BJ (cell line): ENCODE data around the gene CCDC88C. TPM values are rescaled to one million over a fixed set of nuclear protein-coding genes. Genes with fewer than 3 reads are reported as not detected.
"Not testable (repeated sequence)": the region's sequence is repeated elsewhere in the genome, so short reads cannot be mapped to it uniquely, and the experiment has no call there.

Experiments
- CTCF ChIA-PET: fragments of 350-600 bp; formaldehyde crosslinking; extraction: SDS; loops from one replicate; lab custom pipeline; 2021; ENCODE audit warnings: antibody characterized with exemption, inconsistent platforms; lab: Yijun Ruan, JAX
- POLR2A ChIA-PET: fragments of 300-600 bp; sonication (Branson Sonifier 250); formaldehyde crosslinking; extraction: SDS; loops from one replicate; lab custom pipeline; 2021; ENCODE audit warnings: antibody characterized with exemption; lab: Charles Lee
- DNase-seq: peaks from one replicate; pipeline ENCODE4 v3.0.0-alpha.2; 2011; ENCODE audit warnings: low read depth
- H3K27me3 ChIP-seq: 2 replicates; pipeline ENCODE4 v1.6.0; 2011; ENCODE audit warnings: low read length; ENCODE audit not compliant: control insufficient read depth, insufficient read depth
- H3K36me3 ChIP-seq: 2 replicates; pipeline ENCODE4 v1.5.1; 2011; ENCODE audit warnings: low read length; ENCODE audit not compliant: control insufficient read depth, insufficient read depth
- H3K4me3 ChIP-seq: 2 replicates; pipeline ENCODE4 v1.5.1; 2011; ENCODE audit warnings: low read depth, mild to moderate bottlenecking, control low read depth, low read length
- CTCF ChIP-seq: IDR thresholded peaks from 2 replicates; pipeline ENCODE4 v1.5.1; 2011; ENCODE audit warnings: low read depth, mild to moderate bottlenecking, control low read depth, inconsistent platforms, low read length, moderate library complexity; ENCODE audit not compliant: insufficient read depth
- polyA plus RNA-seq: library from polyadenylated mRNA; depleted of rRNA; stranded (reverse); fragments of >200 nt; gene quantifications from 2 replicates; pipeline ENCODE4 v1.2.3, GENCODE V29; 2011

Gene CCDC88C
- polyA plus RNA-seq, 1 experiment, result not detected

- POLR2A ChIA-PET, result no interaction called here
- CTCF ChIA-PET, result no interaction called here
- no peak for TF ChIP-seq CTCF
These were observed 147.0 kb downstream of the CCDC88C start for GRCh38 chr14:91270619-91271018.

GRCh38 chr14:91270188-91270587 lies 147.4 kb downstream of the CCDC88C start:
- no peak for TF ChIP-seq CTCF
- H3K36me3 ChIP-seq, result no peaks in the 10 kb centered on the region
- ChIA-PET CTCF (no interaction called here), POLR2A (no interaction called here)
- no peak overlapping the region for H3K4me3 ChIP-seq
- no peak for DNase-seq
- no peaks in the 10 kb centered on the region; the same call in 1 of the 2 replicates for H3K27me3 ChIP-seq

More at GRCh38 chr14:91270619-91271018, 147.0 kb downstream of the CCDC88C start:
- Histone ChIP-seq H3K27me3 (no peaks in the 10 kb centered on the region; the same call in 1 of the 2 replicates), H3K36me3 (no peaks in the 10 kb centered on the region), H3K4me3 (no peak overlapping the region)
- DNase-seq, result no peak

- no peak for TF ChIP-seq CTCF
- Histone ChIP-seq H3K4me3 (no peak overlapping the region), H3K36me3 (no peaks in the 10 kb centered on the region), H3K27me3 (peaks cover 4% of the 10 kb centered on the region)
- CTCF ChIA-PET, result interaction anchor here (1.1 to 1.3 kb wide), 2 partner anchors 18 to 94 kb away, joined by 4 read pairs; no protein-coding TSS in a partner anchor
- no peak for DNase-seq
- POLR2A ChIA-PET, result no interaction called here
These were observed 148.3 kb downstream of the CCDC88C start for GRCh38 chr14:91269076-91269991.

GRCh38 chr14:91267965-91268437 lies 149.6 kb downstream of the CCDC88C start:
- ChIA-PET POLR2A (no interaction called here), CTCF (interaction anchor here (0.6 to 1.8 kb wide), 5 partner anchors 19 to 782 kb away, joined by 3 to 4 read pairs (median 3); no protein-coding TSS in a partner anchor)
- no peak for TF ChIP-seq CTCF
- H3K36me3 ChIP-seq, result no peaks in the 10 kb centered on the region
- no peak for DNase-seq
- no peak overlapping the region for H3K4me3 ChIP-seq
- H3K27me3 ChIP-seq, result peaks cover 4% of the 10 kb centered on the region

GRCh38 chr14:91266276-91266675 lies 151.3 kb downstream of the CCDC88C start:
- not testable (repeated sequence) for DNase-seq, H3K4me3 ChIP-seq, H3K27me3 ChIP-seq, H3K36me3 ChIP-seq
- ChIA-PET CTCF (interaction anchor here (1.8 kb wide), 1 partner anchor 135 kb away, joined by 3 read pairs; no protein-coding TSS in a partner anchor), POLR2A (interaction anchor here (0.5 kb wide), 1 partner anchor 803 kb away, joined by 10 read pairs; no protein-coding TSS in a partner anchor)
